Mesenchymal stem cell (in vitro differentiated cells and primary cell): ENCODE measurements around the gene HOXC10.

Source experiments
- DNase-seq: peaks from one replicate; pipeline ENCODE4 v3.0.0-alpha.2; 2013
- H2AFZ ChIP-seq: one replicate; pipeline ENCODE4 v1.6.1; 2013; ENCODE audit warnings: low read depth, mild to moderate bottlenecking, control low read depth, inconsistent platforms, low read length, moderate library complexity
- H2AK5ac ChIP-seq: 2 replicates; pipeline ENCODE4 v1.6.1; 2013; ENCODE audit warnings: low read length, moderate library complexity, mild to moderate bottlenecking, inconsistent platforms; ENCODE audit not compliant: severe bottlenecking
- H2BK120ac ChIP-seq: one replicate; pipeline ENCODE4 v1.6.1; 2013; ENCODE audit warnings: low read depth, mild to moderate bottlenecking, inconsistent platforms, low read length, moderate library complexity
- H2BK12ac ChIP-seq, 2 experiments: one replicate each; pipeline ENCODE4 v1.6.1; 2013; ENCODE audit warnings: inconsistent platforms in 2 of 2, low read length in 2 of 2, mild to moderate bottlenecking in 2 of 2, moderate library complexity in 2 of 2, control low read depth in 1 of 2
- H2BK15ac ChIP-seq: one replicate; pipeline ENCODE4 v1.6.1; 2013; ENCODE audit warnings: mild to moderate bottlenecking, low read depth, inconsistent platforms; ENCODE audit not compliant: poor library complexity, severe bottlenecking
- H2BK5ac ChIP-seq: 2 replicates; pipeline ENCODE4 v1.6.1; 2013; ENCODE audit warnings: low read depth, mild to moderate bottlenecking, low read length, control low read depth, inconsistent platforms; ENCODE audit not compliant: poor library complexity, severe bottlenecking
- H3K14ac ChIP-seq, 2 experiments: one replicate each; pipeline ENCODE4 v1.6.1; 2013; ENCODE audit warnings: inconsistent platforms in 2 of 2, low read length in 2 of 2, control low read depth in 1 of 2, mild to moderate bottlenecking in 1 of 2, moderate library complexity in 1 of 2
- H3K18ac ChIP-seq, 2 experiments: one replicate each; pipeline ENCODE4 v1.6.1; 2013; ENCODE audit warnings: inconsistent platforms in 2 of 2, low read length in 2 of 2, control low read depth in 1 of 2, low read depth in 1 of 2, mild to moderate bottlenecking in 1 of 2
- H3K23ac ChIP-seq, 2 experiments: one replicate each; pipeline ENCODE4 v1.6.1; 2013; ENCODE audit warnings: inconsistent platforms in 2 of 2, low read length in 2 of 2, mild to moderate bottlenecking in 2 of 2, moderate library complexity in 2 of 2, control low read depth in 1 of 2
- H3K27ac ChIP-seq: 2 replicates; pipeline ENCODE4 v1.5.1; 2013; ENCODE audit warnings: mild to moderate bottlenecking, moderate library complexity, low read length, control low read depth, inconsistent platforms; ENCODE audit not compliant: poor library complexity, severe bottlenecking
- H3K27me3 ChIP-seq, 2 experiments: 2 replicates each; pipeline versions ENCODE4 v1.6.1 to v1.7.0; 2013; ENCODE audit warnings: low read length in 2 of 2, mild to moderate bottlenecking in 2 of 2, moderate library complexity in 2 of 2, control low read depth in 1 of 2, inconsistent platforms in 1 of 2; ENCODE audit not compliant: control insufficient read depth in 1 of 2, insufficient read depth in 1 of 2
- H3K36me3 ChIP-seq, 2 experiments: 2 replicates each; pipeline versions ENCODE4 v1.6.1 to v1.7.0; 2013; ENCODE audit warnings: low read length in 2 of 2, control low read depth in 1 of 2, inconsistent platforms in 1 of 2, low read depth in 1 of 2, mild to moderate bottlenecking in 1 of 2; ENCODE audit not compliant: insufficient read depth in 2 of 2, control insufficient read depth in 1 of 2
- H3K4ac ChIP-seq, 2 experiments: one replicate each; pipeline ENCODE4 v1.6.1; 2013; ENCODE audit warnings: inconsistent platforms in 2 of 2, low read length in 2 of 2, mild to moderate bottlenecking in 2 of 2, moderate library complexity in 2 of 2, control low read depth in 1 of 2, low read depth in 1 of 2
- H3K4me1 ChIP-seq: 2 replicates; pipeline ENCODE4 v1.6.1; 2013; ENCODE audit warnings: low read depth, low read length, control low read depth; ENCODE audit not compliant: control insufficient read depth, insufficient read depth
- H3K4me2 ChIP-seq: 2 replicates; pipeline ENCODE4 v1.6.1; 2013; ENCODE audit warnings: low read length, mild to moderate bottlenecking, inconsistent platforms; ENCODE audit not compliant: poor library complexity, severe bottlenecking
- H3K4me3 ChIP-seq, 2 experiments: 2 replicates each; pipeline versions ENCODE4 v1.5.1 to v1.7.0; 2013; ENCODE audit warnings: low read length in 2 of 2, mild to moderate bottlenecking in 2 of 2, control low read depth in 1 of 2, low read depth in 1 of 2; ENCODE audit not compliant: insufficient read depth in 1 of 2
- H3K79me1 ChIP-seq: replicated peaks from 2 replicates; pipeline ENCODE4 v1.6.1; 2013; ENCODE audit warnings: mild to moderate bottlenecking, control low read depth, low read length, inconsistent platforms; ENCODE audit not compliant: poor library complexity, severe bottlenecking
- H3K9ac ChIP-seq: 2 replicates; pipeline ENCODE4 v1.7.0; 2013; ENCODE audit warnings: mild to moderate bottlenecking, low read length, moderate library complexity
- H3K9me3 ChIP-seq: 2 replicates; pipeline ENCODE4 v1.7.0; 2013; ENCODE audit warnings: mild to moderate bottlenecking, low read length; ENCODE audit not compliant: control insufficient read depth
- H4K8ac ChIP-seq: one replicate; pipeline ENCODE4 v1.6.1; 2013; ENCODE audit warnings: inconsistent platforms, mild to moderate bottlenecking, low read length, moderate library complexity
- H4K91ac ChIP-seq: one replicate; pipeline ENCODE4 v1.6.1; 2013; ENCODE audit warnings: mild to moderate bottlenecking, low read length, inconsistent platforms
- WGBS: methylation state at CpG from one replicate; pipeline ENCODE4 v1.1.7; 2013; ENCODE audit warnings: mixed read lengths; 5-methylcytosine and 5-hydroxymethylcytosine counted together

HOXC10 gene

GRCh38 chr12:53969588-53970259 is 15.2 kb upstream of the HOXC10 start:
- H3K36me3 ChIP-seq: no peaks in the 10 kb centered on the region
- H2AK5ac ChIP-seq: no peak overlapping the region
- H2BK15ac ChIP-seq: no peak overlapping the region
- no peaks in the 10 kb centered on the region for H3K79me1 ChIP-seq
- H4K8ac ChIP-seq: no peak overlapping the region
- H3K27me3 ChIP-seq: peaks cover 88 to 98% of the 10 kb centered on the region in 2 experiments
- H2AFZ ChIP-seq: no peak overlapping the region
- no peak overlapping the region for H2BK120ac ChIP-seq
- 42% methylated on average over 12 of the region's 12 CpGs for WGBS
- H3K4ac ChIP-seq: no peak overlapping the region
- no peak overlapping the region for H3K27ac ChIP-seq
- H2BK12ac ChIP-seq: no peak overlapping the region
- peaks cover 23% of the 10 kb centered on the region for H3K4me1 ChIP-seq
- H3K14ac ChIP-seq: no peak overlapping the region
- no peak overlapping the region for H4K91ac ChIP-seq
- DNase-seq: no peak
- no peak overlapping the region for H3K9ac ChIP-seq
- no peak overlapping the region for H3K4me2 ChIP-seq
- no peak overlapping the region for H2BK5ac ChIP-seq
- H3K9me3 ChIP-seq: no peaks in the 10 kb centered on the region
- no peak overlapping the region for H3K4me3 ChIP-seq
- H3K18ac ChIP-seq: no peak overlapping the region
- no peak overlapping the region for H3K23ac ChIP-seq

- Histone ChIP-seq H4K91ac (no peak overlapping the region), H3K36me3 (no peaks in the 10 kb centered on the region), H2BK15ac (no peak overlapping the region), H3K27ac (no peak overlapping the region), H3K9me3 (no peaks in the 10 kb centered on the region), H2AFZ (no peak overlapping the region), H3K14ac (no peak overlapping the region), H3K27me3 (peaks cover 82 to 94% of the 10 kb centered on the region in 2 experiments), H3K4me3 (no peak overlapping the region), H2AK5ac (no peak overlapping the region), H3K18ac (no peak overlapping the region), H3K79me1 (no peaks in the 10 kb centered on the region), H3K4me1 (peaks cover 27% of the 10 kb centered on the region), H3K23ac (no peak overlapping the region), H2BK5ac (no peak overlapping the region), H3K4ac (no peak overlapping the region), H3K9ac (no peak overlapping the region), H2BK12ac (no peak overlapping the region), H2BK120ac (no peak overlapping the region), H4K8ac (no peak overlapping the region), H3K4me2 (no peak overlapping the region)
- DNase-seq: no peak
- 35% methylated on average over 3 of the region's 4 CpGs for WGBS
Observed at GRCh38 chr12:53970451-53970850, 14.5 kb upstream of the HOXC10 start.

GRCh38 chr12:53971129-53971528 is 13.8 kb upstream of the HOXC10 start:
- no peak overlapping the region for H2AFZ ChIP-seq
- no peaks in the 10 kb centered on the region for H3K9me3 ChIP-seq
- DNase-seq: no peak
- no peak overlapping the region for H3K14ac ChIP-seq
- H3K27me3 ChIP-seq: peaks cover 82 to 94% of the 10 kb centered on the region in 2 experiments
- 74% methylated on average over 2 of the region's 3 CpGs for WGBS
- H3K23ac ChIP-seq: no peak overlapping the region
- H2BK5ac ChIP-seq: no peak overlapping the region
- no peaks in the 10 kb centered on the region for H3K79me1 ChIP-seq
- no peak overlapping the region for H3K27ac ChIP-seq
- H3K4me2 ChIP-seq: no peak overlapping the region
- H3K9ac ChIP-seq: no peak overlapping the region
- no peak overlapping the region for H4K8ac ChIP-seq
- no peak overlapping the region for H2BK120ac ChIP-seq
- H3K18ac ChIP-seq: no peak overlapping the region
- H2BK12ac ChIP-seq: no peak overlapping the region
- no peak overlapping the region for H4K91ac ChIP-seq
- no peak overlapping the region for H3K4me3 ChIP-seq
- H3K4ac ChIP-seq: no peak overlapping the region
- H2BK15ac ChIP-seq: no peak overlapping the region
- peaks cover 24% of the 10 kb centered on the region for H3K4me1 ChIP-seq
- H2AK5ac ChIP-seq: no peak overlapping the region
- H3K36me3 ChIP-seq: no peaks in the 10 kb centered on the region

GRCh38 chr12:53971686-53972085 is 13.3 kb upstream of the HOXC10 start:
- Histone ChIP-seq H3K4me1 (peaks cover 22% of the 10 kb centered on the region), H2BK15ac (no peak overlapping the region), H3K27me3 (peaks cover 82 to 94% of the 10 kb centered on the region in 2 experiments), H2AK5ac (no peak overlapping the region), H2AFZ (no peak overlapping the region), H4K8ac (no peak overlapping the region), H3K9ac (no peak overlapping the region), H3K36me3 (no peaks in the 10 kb centered on the region), H3K27ac (no peak overlapping the region), H2BK5ac (no peak overlapping the region), H3K4me2 (no peak overlapping the region), H3K4ac (no peak overlapping the region), H3K79me1 (no peaks in the 10 kb centered on the region), H3K14ac (no peak overlapping the region), H3K4me3 (no peak overlapping the region), H3K18ac (no peak overlapping the region), H3K9me3 (no peaks in the 10 kb centered on the region), H3K23ac (no peak overlapping the region), H4K91ac (no peak overlapping the region), H2BK120ac (no peak overlapping the region), H2BK12ac (no peak overlapping the region)
- DNase-seq: no peak
- 38% methylated on average over 2 of the region's 2 CpGs for WGBS
